ENCODE data around the gene TSSK3. TPM values are rescaled to one million over a fixed set of nuclear protein-coding genes. Genes with fewer than 3 reads are reported as not detected.

The TSSK3 gene
- total RNA-seq, 1 experiment from 2014 or later = 1.6 TPM

DNA sequence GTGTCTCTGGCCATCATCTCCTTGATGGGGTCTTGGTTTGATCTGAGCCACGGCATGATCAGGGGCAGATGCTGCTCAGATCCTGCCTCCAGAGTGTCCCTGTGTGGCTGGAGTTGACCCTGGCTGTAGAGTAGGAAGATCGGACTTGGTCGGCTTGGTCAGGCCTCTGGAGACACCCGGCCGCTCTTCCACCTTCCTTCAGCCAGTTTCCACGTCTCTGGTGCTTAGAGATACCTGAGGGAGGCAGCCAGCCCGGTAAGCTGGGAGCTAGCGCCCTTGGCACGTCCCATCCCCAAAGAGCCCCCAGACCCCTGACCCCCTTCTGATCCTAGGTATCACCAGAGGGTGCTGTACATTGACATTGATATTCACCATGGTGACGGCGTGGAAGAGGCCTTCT, 35.1 kb upstream of the TSSK3 start (continued):
- TF ChIP-seq, protein P1, sequence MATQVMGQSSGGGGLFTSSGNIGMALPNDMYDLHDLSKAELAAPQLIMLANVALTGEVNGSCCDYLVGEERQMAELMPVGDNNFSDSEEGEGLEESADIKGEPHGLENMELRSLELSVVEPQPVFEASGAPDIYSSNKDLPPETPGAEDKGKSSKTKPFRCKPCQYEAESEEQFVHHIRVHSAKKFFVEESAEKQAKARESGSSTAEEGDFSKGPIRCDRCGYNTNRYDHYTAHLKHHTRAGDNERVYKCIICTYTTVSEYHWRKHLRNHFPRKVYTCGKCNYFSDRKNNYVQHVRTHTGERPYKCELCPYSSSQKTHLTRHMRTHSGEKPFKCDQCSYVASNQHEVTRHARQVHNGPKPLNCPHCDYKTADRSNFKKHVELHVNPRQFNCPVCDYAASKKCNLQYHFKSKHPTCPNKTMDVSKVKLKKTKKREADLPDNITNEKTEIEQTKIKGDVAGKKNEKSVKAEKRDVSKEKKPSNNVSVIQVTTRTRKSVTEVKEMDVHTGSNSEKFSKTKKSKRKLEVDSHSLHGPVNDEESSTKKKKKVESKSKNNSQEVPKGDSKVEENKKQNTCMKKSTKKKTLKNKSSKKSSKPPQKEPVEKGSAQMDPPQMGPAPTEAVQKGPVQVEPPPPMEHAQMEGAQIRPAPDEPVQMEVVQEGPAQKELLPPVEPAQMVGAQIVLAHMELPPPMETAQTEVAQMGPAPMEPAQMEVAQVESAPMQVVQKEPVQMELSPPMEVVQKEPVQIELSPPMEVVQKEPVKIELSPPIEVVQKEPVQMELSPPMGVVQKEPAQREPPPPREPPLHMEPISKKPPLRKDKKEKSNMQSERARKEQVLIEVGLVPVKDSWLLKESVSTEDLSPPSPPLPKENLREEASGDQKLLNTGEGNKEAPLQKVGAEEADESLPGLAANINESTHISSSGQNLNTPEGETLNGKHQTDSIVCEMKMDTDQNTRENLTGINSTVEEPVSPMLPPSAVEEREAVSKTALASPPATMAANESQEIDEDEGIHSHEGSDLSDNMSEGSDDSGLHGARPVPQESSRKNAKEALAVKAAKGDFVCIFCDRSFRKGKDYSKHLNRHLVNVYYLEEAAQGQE (IDR thresholded peaks at IDR 0.05; ENCODE audit: low read depth) = no peak
- no peak for TF ChIP-seq SIN3A (IDR thresholded peaks at IDR 0.05; ENCODE audit: low read depth)
- TF ChIP-seq CBX3 (IDR thresholded peaks at IDR 0.05; ENCODE audit: low read depth) = no peak

DNA sequence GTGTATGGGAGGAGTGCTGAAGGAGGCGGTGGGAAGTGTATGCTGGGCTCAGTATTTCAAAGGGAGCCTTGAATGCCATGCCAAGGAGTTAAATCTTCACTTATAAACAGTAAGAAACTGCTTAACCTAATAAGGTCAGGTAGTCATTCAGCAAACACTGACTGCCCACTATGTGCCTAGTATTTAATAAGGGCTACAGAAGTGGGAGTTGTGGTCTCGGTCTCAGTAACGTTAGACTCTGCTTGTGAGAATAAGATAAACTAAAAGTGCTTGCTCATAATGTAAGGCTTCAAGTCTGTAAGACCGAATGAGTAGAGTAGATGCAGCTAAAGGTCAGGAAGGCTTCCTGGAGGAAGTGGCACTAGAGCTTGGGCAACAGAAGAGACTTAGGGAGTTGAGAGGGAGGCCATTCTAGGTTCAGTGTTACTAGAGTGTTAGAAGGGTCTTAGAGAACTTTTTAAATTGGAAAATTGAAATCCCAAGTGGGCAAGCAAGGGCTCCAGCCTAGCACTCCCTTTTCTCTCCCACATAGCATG, 32.3 kb upstream of the TSSK3 start:
- no peak for DNase-seq (ENCODE audit: low read depth, low spot score)
- Histone ChIP-seq H3K27ac (ENCODE audit: low read depth, low read length) (no peak overlapping the region), H3K9me2 (ENCODE audit: insufficient read depth) (no peaks in the 10 kb centered on the region), H3K27me3 (ENCODE audit: insufficient read depth, low read length) (no peaks in the 10 kb centered on the region), H3K36me3 (ENCODE audit: control insufficient read depth in 1 of 2, insufficient read depth in 2 of 2, low read length in 2 of 2) (peaks cover 30 to 55% of the 10 kb centered on the region in 2 experiments), H3K9ac (ENCODE audit: low read length) (no peak overlapping the region), H3K79me2 (ENCODE audit: insufficient read depth, low read length) (peaks cover 19% of the 10 kb centered on the region), H4K20me1 (ENCODE audit: insufficient read depth) (no peaks in the 10 kb centered on the region), H3K4me1 (ENCODE audit: control insufficient read depth in 1 of 2, insufficient read depth in 2 of 2, low read length in 2 of 2) (peaks cover 19 to 36% of the 10 kb centered on the region in 2 experiments), H2AFZ (ENCODE audit: low read depth, low read length, poor library complexity, severe bottlenecking) (no peak overlapping the region), H3K9me3 (ENCODE audit: control insufficient read depth in 1 of 2, insufficient read depth in 1 of 2, low read depth in 1 of 2, low read length in 2 of 2) (no peaks in the 10 kb centered on the region), H3K4me2 (ENCODE audit: low read length) (no peak overlapping the region), H3K4me3 (replicated peaks in 1 of 2; ENCODE audit: low read depth in 1 of 2, low read length in 2 of 2) (no peak overlapping the region)
- ChIA-PET RAD21 (ENCODE audit: low non-redundant PET in 1 of 2, low total read pairs in 2 of 2, uncharacterized antibody in 2 of 2, unreplicated experiment in 2 of 2) (no interaction called here), CTCF (no interaction called here), POLR2A (no interaction called here)
- intact Hi-C loops (cut with micrococcal nuclease) = no loop called here
- no peak for ATAC-seq
- TF ChIP-seq ELF1 (IDR thresholded peaks at IDR 0.05; ENCODE audit: borderline replicate concordance, low read depth) = no peak
- TF ChIP-seq POLR2A (IDR thresholded peaks at IDR 0.05; ENCODE audit: borderline replicate concordance, extremely low read depth, insufficient read depth, insufficient read length) = no peak
- no peak for TF ChIP-seq ZNF274 (IDR thresholded peaks at IDR 0.05; ENCODE audit: low read depth, low read length)
- TF ChIP-seq SIN3A (IDR thresholded peaks at IDR 0.05; ENCODE audit: low read depth) = no peak
- TF ChIP-seq CEBPB (IDR thresholded peaks at IDR 0.05; ENCODE audit: low read depth) = no peak
- no TSS peak for BruUV-seq (replicated peaks)

Measured in HCT116 (cell line).